T-helper 1 cell (primary cell): ENCODE data around the gene NOX5.
"Not testable (repeated sequence)": the region's sequence is repeated elsewhere in the genome, so short reads cannot be mapped to it uniquely, and the experiment has no call there.

ENCODE experiments used
- DNase-seq, 5 donors: peaks; one replicate each; pipeline ENCODE4 v3.0.0-alpha.2; 2012 to 2020

NOX5 gene

DNA sequence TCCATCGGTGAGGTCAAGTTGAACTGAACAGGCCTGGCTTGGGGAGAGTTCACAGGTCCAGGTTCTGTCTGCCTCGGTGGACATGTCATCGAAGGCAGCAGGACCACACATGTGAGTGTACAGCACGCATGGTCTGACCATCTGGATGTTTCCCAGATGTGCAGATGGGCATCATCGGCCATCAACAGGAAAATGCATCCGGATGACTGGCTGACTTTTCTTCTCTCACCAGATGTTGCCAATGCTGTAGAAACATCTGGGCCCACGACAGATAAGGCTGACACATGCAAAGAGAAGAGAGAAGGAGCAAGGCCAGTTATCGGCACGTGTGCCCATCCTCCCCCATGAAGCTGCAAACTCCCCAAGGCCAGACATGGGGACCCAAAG, 45.1 kb downstream of the NOX5 start:
- DNase-seq: no peak

DNA sequence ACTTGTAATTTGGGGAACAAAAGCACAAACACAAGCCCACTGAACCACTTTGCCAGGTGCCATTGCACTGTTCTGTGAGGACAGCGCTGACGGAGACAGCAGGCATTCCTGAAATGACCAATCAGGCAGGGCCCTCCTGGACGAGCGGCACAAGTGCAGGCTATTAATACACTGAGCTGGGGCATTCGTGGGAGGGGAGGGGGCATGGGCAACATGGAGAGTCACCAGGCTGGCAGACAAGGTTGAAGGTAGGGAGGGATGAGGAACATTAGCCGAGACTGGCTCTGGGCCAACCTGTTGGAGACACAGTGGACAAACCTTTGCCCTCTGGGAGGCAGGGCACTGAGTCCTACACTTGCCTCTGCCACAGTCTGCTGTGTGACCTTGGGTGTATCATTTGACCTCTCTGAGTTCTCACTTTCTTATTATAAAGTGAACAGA, 45.6 kb downstream of the NOX5 start:
- DNase-seq: no peak

DNA sequence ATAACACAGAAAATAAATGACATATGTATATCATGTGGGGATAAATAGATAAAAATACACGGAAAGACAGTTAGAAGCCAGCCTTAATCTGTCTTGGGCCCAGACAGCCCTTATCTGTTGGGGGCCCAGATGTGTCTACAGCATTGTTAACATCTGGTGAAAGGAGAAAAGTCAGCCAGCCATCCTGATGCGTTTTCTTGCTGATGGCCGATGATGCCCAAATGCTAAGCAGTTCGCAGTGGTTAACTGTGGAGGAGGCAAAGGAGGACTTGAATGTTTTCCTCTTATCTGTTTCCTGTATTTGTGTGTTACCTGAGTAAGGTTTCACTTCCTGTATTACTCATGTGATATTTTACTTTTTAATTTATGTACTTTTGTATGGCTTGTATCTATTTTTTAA, 46.2 kb downstream of the NOX5 start:
- peak in 1 of 5 donors; percentile 10 for DNase-seq

DNA sequence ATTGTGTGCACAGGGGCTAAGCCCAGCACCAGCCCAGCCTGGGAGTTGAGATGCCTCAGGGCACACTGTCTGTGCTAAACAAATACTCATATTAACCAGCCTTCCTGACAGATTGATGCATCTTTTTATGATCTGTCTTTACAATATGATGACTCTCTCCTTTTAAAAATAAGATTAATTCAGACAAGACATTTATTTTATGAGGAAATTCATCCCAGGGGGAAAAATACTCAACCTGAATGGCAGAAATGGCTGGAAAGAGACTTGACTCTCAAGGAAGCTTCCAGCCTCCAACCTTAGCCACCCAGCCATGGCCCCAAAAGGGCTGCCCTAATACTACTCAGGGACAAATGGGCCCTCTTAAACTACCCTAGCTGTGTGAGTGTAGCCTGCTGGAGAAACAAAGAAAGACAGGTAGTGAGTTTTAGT, 46.9 kb downstream of the NOX5 start:
- no peak for DNase-seq

DNA sequence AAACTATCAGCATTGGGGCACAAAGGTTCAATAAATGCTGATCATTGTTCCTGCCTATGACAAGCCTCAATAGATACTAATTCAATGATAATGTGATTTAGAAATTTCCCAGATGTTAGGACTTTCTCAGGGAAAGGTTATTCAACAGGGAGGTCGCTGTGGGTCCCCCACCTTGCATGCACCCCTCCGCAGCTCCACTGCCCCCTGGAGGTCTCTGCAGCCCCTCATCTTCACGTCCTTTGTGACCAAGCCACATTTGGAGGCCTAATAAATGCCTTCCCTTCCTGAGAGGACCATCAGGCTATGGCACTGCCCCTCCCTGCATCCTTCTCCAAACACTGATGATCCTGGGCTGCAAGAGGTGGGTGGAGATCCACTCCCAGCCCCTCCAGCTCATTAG, 50.2 kb downstream of the NOX5 start:
- DNase-seq: no peak

DNA sequence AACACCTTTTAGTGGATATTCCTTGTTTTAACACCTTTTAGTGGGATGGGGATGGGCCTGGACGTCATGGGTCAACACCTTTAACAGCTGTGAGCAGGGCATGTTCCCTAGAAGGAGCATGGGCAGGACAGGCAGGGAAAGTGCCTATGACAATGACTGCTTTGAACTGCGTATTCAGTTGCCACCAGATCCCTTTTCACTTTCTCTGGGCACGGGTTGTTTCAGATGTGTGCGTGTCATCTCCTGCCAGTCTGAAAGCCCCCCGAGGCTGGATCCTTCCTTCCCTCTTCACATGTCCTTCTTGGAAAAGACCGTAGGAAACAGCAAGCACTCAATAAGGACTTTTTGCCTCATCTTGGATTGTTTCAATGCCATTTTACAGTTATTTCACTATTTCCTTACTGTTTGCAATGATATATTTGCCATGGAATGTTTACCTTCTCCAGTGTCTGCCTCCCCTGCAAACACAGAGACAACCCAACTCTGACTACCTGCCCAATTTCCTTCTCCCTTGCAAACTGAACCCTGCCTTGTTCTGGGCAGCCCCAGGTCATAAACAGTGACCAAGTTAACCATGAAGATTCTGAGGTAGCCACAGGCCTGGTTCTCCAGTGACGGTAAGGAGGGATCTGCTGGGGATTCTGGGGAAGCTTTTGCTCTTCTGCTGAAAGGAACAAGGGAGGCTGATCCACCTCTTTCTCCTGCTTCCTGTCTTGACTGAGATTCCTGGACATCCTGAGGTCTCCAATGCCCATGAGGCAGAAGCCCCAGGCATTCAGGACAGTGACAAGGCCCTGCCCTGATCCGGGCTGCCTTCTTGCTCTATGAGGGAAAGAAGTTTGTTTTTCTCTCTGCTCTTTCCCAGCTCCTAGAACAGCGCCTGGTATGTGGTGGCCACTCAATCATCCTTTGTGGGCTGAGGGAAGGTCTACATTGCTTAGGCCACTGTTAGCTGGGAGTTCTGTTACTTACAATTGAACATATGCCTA, 51.8 kb downstream of the NOX5 start:
- DNase-seq: no peak

DNA sequence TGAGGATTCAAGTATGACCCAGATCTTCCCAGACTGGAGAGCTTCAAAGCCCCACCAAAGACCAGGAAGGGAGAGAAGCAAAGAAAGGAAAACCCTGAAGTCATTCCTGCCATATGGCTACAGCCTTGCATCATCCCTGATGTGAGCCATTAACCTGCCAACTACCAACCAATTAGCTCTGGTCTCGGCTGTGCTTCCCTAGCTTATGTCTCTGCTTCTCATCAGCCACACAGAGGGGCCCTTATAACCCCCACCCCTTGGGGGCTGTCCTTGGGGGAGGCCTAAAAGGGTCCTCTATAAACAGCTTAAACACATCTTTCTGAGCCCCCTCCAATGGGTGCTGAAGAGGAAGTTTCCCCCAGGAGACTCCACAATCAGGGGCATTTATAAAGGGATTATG, 52.8 kb downstream of the NOX5 start:
- no peak for DNase-seq

DNA sequence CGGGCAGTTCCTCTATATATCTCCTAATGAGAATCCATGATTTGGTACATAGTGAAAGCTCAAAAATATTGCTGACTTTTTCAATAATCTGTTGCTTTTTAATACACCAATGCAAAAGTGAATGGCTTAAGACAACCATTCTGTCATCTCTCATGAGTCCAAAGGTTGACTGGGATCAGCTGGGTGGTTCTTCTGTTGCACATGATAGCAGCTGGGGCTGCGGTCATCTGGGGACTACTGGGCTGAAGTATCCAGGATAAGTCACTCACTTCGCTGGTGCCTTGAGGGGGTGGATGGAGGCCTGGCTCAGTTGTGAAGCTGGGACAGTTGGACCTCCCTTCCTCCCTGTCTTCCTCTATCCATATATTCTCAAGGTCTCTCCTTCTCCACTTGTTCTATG, 53.7 kb downstream of the NOX5 start:
- DNase-seq: no peak

DNA sequence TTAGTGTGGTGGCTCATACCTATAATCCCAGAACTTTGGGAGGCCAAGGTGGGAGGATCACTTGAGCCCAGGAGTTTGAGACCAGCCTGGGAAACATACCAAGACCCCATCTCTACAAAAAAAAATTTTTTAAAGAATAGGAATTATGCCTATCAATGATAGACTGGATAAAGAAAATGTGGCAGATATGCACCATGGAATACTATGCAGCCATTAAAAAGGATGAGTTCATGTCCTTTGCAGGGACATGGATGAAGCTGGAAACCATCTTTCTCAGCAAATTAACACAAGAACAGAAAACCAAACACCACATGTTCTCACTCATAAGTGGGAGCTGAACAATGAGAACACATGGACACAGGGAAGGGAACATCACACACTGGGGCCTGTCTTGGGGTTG, 54.8 kb downstream of the NOX5 start:
- not testable (repeated sequence) for DNase-seq

DNA sequence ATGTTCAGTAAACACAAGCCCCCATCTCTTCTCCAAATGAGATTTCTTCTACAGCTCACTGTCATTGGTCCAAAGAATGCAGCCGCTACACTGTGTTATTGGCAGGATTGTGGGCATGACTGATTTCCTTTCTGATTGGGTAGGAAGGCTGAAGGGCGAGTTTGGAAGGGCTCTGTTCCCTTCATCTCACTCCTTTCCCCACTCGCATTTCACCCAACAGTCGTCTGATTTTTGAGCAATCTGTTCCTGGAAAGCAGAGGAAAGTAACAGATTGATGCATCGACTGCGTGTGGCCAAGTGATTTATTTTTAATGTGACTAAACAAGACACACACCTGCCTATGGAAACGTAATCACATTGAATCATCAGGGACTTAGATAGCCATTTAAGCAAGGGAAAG, 55.5 kb downstream of the NOX5 start:
- DNase-seq: no peak

DNA sequence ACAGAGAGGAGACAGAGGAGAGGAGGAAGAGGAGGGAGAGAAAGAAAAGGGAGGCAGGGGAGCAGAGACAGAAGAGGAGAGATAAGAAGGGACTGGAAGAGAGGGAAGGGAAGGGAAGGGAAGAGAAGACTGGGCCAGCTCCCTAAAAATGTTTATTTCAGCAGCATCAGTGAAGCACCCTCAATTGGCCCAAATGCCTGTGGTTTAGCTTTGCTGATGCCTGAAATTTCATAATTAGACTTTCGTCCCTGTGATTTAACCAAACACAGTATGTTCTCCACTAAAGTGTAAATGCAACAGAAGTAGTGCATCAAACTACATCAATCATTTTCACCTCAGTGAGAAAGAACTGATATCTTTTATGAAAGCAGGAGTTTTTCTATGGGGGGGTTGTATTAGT, 55.9 kb downstream of the NOX5 start:
- no peak for DNase-seq

DNA sequence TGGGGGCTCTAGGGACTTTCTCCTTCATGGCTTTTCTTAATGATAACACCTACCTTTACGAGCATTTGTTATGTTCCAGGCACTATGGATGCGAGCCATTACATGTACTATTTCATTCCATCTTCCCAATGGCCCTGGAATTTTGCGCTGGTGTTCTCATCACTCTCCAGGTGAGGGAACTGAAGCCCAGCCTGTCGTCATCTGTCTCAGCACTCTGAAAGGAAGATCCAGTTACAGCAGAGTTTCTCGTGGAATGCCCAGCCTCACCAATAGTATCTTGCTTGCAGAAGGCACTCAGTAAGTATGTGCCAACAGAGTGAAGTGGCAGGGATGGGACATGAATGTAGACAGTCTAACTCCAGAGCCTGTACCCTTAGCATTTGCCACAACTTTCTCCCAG, 56.8 kb downstream of the NOX5 start:
- no peak for DNase-seq

DNA sequence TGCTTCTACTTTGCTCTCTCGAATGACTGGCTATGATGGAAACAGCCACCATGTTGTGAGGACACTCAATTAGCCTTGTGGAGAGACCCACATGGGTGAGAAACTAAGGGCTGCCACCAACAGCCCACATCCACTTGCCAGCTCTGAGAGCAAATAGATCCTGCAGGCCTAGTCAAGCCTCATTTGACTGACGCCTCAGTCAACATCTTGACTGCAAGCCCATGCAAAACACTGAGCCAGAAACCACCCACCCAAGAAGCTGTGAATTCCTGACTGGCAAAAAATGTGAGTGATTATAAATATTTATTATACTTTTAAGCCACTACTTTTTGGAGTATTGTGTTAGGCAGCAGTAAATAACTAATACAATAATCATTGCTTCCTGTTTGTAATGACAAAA, 58.4 kb downstream of the NOX5 start:
- no peak for DNase-seq

DNA sequence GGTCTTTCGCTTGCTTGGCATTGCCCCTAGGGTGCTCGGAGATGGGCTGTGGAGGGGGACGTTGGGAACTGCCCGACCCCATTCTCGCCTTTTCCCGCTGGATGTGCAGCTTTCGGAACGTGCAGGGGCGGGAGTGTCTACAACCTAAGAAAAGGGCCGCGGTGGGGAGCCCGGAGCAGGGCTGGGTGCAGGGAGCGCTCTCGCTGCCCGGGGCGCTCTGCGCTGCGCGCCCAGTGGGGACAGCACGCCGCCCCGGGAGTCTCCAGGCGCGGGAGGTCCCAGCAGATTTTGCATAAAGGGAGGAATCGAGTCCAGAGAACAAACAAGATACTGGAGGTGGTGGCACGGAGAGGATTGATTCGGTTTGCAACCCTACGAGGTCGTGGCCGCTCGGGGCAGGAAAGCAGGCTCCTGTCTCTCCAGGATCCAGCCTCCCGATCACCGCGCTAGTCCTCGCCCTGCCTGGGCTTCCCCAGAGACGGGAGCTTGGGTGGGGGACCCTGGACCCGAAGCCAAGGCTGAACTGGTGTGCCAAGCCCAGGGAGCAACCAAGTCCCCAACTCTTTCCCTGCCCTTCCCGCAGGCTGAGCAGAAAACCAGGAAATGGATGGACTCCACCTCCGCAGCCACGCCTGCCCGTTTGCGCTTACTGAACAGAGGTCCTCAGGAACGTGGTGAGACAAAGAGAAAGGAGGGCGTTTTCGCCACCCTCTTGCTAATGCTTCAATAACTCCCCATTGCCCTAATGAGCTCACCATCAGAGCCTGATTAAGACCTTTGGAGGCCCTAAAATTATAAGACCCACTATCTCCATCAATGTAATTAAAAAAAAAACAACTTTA, 59.7 kb downstream of the NOX5 start:
- no peak for DNase-seq

DNA sequence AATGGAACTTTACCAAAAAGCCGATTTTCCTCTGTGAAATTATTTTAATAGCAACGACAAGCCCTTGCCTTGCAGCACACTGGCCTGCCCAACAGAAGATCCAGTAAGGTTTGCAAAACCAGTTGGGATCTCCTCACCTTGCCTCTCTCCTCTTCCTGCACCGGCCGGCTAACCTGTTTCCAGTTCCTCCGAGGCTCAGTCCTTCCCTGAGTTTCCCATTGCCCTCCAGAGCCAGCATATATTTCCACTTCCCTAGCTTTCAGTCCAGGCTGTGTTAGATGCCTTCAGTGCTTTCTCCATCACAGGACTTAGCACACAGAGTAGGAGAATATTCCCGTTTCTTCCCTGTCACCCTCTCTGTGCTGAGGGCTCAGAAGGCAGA, 60.3 kb downstream of the NOX5 start:
- no peak for DNase-seq

DNA sequence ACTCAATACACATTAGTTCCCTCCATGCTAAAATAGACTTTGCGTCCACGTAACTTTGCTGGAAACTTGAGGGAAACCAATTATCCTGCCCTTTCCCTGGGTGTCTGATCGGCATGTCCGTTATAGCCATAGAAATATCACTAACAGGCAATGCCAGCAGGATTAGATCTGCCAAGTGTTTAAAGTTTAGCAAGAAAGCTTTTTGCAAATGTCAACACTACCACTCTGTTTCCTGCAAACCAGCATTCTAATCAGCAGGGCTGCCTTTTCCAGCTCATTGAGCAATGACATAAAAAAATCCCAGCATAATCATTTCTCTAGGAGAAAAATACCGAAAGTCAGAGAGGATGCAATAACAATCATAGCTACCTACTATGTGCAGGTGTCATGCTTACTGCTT, 60.9 kb downstream of the NOX5 start:
- DNase-seq: no peak

DNA sequence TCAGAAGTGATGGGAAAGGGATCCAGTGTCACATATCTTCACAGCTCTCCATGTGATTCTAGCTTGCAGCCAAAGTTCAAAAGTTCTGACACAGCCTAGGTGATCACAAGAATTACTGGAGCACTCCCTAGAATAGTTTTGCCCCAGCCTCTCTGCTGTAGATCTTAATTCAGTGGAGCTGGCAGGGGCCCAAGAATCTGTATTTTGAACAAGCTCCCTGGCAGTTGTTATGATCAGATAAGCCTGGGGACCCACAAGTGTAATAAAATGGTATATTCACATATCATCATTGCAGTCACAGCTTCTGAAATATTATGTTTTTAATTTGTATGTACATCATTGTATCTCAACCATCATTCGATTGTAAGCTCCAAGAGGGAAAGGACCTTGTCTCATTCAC, 62.3 kb downstream of the NOX5 start:
- DNase-seq: no peak

DNA sequence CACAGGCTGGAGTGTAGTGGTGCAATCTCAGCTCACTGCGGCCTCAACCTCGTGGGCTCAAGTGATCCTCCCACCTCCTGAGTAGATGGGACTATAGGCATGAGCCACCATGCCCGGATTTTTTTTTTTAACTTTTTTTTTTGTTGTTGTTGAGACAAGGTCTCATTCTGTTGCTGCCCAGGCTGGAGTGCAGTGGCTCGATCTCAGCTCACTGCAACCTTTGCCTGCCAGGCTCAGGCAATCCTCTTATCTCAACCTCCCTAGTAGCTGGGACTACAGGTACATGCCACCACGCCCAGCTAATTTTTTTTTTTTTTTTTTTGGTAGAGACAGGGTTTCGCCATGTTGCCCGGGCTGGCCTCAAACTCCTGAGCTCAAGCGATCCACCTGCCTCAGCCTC, 64.1 kb downstream of the NOX5 start:
- no peak for DNase-seq

DNA sequence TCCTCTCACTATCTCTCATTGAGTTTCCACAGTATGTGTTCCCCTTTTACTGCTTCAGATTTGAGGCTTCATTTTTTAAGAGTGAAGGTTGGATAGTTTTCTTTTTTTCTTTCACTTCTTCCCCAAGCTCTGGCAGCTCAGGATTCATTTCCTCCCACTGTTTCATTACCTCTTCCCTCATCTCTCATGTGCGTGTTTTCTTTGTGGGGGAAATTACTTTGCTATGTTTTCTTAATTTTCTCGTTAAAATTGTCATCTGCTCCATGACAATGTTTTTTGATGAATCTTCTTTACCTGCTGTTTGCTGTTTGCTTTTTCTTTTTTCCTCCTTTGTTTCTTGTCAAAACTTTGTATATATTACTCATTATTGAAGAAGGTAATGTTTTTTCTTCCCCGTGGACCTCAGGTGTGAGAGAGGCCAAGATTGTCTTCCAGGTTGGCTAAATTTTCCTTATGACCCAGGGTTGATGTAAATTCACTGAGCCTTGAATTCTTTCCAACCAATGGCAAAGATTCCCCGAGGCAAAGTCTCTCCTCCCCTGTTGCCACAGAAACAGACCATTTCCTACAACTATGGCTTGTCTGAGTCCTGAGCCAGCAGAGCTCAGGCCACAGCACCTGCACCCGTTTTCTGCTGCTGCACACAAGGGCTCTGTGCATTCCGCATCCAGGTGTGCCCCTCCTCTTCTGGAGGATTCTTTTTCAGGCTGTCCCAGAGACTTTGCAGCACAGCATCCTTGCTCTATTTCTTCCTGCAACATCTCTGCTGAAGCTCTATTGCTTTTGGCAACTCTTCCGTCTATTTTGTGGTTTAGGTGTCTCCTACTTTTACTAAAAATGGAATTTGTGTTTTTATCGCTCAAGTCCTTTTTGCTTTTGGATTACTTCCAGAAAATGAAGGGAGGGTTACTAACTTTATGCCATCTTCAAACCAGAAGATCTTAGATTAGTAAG, 66.1 kb downstream of the NOX5 start:
- no peak for DNase-seq

DNA sequence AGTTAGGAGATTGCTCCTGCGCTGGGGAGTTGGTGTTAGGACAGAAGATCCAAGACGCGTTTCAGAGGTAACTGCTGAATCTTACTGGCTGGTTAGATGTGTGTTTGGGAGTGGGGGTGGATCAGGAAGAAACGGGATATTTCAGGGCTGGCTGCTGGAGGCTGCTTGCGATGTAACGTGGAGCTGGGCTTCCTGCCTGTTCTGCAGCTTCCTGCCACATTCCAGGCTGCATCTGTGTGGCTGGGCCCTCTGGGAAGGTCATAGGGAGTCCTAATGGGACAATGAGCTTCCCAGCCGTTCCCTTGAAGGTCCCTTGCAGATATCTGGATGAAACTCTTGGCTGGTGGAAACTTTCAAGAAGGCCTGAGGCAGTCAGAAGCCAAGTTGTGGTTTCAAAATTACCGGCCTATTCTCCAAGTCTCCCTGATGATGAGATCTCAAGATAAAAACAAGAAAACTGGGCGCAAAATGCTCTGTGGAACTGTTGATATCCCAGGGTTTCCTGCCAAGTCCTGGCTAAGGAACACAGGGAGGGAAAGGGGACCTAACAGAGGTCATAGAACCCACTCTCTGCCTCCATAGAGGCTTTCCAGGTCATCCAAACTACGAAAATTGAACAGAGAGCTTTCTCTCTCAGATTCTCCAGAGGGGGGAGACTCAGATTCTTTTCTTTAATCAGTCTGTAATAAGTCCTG, 67.0 kb downstream of the NOX5 start:
- DNase-seq: no peak

DNA sequence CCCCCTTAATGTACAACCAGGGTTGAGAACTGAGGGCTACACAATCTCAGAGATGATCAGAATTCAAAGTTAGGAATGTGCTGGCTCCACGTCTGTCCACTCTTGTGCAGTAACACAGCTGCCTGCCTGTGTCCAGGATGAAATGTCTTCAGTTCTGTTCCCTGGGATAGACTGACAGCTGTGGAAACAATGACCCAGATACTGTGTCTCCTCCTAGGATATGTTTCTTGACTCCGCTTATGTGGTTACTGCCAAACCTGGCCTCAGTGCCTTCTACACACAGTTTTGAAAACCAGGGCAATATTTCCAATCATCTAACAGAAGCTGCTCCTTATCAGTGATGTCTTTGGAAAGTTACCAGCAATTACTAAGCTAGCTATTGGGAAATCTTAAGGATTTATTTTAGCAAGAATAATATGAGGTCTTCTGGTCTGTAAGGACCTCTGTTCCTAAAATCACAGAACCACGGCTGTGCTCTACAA, 67.6 kb downstream of the NOX5 start:
- DNase-seq: no peak

DNA sequence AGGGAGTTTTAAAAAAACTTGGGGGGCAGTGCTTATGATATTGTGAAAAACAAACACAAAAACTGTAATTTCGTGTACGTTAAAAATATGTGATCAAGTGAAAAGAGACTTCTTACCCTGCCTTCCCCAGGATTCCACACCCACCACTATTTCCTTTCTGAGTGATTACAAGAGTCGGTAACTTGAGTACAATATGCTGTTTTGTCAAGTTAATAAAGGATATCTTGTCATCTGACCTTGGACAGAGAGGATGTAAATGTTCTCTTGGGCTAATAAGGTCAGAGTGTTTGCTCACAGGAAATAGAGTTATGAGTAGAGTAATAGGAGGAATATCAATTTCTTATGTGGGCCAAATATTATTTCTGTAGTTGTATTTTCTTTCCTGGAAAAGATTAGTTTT, 68.1 kb downstream of the NOX5 start:
- DNase-seq: peak in 1 of 5 donors; percentile 43
